GM18870 (cell line): ENCODE results near the gene TBC1D7.
"Not testable (repeated sequence)": the region's sequence is repeated elsewhere in the genome, so short reads cannot be mapped to it uniquely, and the experiment has no call there.

ENCODE experiments used
- ATAC-seq: cut with Tn5 transposase; IDR thresholded peaks from one replicate; pipeline ENCODE4 v1.9.1; 2021; ENCODE audit warnings: moderate library complexity; ENCODE audit not compliant: unreplicated experiment

The TBC1D7 gene

DNA sequence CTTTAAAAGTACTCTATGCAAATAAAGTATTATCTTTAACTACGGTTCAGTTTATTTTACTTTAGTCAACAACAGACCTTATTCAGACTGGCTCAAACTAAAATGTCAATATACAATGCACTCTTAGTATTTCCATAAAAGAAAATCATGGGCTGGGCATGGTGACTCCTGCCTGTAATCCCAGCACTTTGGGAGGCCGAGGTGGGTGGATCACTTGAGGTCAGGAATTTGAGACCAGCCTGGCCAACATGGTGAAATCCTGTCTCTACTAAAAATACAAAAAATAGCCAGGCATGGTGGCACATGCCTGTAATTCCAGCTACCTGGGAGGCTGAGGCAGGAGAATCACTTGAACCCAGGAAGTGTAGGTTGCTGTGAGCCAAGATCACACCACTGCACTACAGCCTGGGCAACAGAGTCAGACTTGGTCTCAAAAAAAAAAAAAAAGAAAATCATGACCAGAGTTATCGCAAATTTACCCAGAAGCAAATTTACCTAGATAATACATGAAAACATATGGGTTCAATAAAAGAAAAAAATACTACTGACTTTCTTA is 2.2 kb downstream of the TBC1D7 start:
- not testable (repeated sequence) for ATAC-seq

DNA sequence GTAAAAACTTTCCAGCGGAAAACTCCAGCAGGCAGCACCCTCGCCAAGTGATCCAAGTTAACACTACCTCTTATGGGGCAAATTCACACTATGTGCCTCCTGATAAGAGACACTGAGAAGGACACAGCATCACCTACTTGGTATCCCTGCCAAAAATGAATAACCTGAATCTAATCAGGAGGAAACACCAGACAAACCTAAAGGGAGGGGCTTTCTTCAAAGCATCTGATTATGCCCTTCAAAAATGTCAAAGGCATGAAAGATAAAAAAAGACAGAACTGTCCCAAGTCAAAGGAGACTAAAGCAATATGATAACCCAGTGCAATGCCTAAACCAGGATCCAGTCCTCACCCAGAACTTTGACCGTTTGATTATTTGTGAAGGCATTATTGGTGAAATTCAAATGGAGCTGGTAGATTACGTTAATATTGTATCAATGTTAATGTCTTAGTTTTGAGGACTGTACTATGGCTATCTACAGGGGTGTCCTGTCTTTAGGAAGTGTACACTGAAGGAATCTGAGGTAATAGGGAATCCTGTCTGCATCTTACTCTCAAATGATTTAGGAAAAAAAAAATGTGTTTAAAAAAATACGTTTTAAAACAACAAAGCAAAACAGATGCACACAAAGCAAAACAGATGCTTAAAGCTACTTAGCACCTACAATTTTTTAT is 8.3 kb downstream of the TBC1D7 start:
- ATAC-seq, result no peak

DNA sequence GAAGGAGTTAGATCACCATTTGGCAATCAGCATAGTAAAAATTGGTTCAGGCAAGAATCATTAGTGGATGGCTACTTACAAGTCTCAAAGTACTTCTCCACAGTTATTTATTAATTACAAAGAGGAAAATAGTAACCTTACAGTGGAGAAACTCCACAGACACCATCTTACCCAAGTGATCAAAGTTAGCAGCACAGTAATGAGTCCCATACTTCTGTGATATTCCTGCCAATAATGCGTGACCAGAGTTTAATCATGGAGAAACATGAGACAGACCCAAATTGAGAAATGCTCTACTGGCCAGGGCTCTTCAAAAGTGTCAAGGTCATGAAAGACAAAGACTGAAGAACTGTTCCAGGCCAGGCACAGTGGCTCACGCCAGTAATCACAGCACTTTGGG is 9.5 kb downstream of the TBC1D7 start:
- ATAC-seq, result no peak

DNA sequence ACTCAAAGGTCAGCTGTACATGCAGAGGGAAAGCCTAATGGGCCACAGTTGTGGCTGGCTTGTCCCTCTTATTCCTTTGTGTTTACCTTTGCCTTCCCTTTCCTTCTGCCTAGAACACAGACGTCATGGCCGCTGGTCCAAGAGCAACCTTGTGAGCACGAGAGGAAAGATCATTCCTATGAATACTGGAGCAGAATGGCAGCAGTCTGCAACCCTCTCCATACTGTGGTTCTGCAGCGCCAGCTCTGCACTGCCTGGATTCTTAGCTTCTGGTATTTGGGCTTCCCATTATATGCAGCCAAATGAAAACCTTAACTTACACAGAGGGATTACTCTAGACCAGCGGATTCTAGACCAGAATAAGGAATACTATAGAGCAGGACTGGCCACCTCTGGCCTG is 12.4 kb downstream of the TBC1D7 start:
- ATAC-seq, result no peak

DNA sequence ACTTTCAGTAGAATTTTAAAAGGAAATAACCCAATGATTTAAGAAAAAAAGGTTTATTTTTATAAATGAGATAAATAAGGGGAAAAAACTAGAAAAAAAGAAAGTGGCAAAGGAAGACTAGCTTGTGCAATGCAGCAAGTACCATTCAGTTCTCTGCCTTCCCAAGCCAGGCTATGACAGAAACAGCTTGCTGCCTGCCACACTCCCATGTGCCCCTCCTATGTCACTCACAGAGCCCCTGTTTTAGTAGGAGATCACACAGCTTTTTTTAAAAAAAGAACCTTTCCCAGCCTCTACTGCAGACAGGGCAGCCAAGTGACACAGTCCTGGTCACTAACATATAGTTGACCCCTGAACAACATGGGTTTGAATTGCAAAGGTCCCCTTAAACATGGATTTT is 13.5 kb downstream of the TBC1D7 start:
- ATAC-seq, result no peak

DNA sequence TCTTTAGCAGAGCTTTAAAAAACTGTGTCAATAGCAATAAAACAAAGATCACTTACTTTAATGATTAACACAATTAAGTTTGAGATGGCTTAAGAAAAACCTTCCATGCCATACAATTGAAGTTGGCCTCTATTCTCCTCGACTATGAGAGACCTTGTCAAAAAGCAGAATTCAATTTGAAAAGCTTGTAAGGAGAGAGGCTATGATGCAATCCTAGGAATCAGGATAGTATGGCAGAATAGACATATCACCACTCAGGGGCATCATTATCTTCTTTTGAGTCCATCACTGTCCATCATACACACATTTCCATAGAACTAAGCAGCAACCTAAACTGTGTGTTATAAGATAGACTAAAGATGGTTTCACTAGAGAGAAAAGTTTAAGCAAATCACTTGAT is 17.2 kb downstream of the TBC1D7 start:
- no peak for ATAC-seq

DNA sequence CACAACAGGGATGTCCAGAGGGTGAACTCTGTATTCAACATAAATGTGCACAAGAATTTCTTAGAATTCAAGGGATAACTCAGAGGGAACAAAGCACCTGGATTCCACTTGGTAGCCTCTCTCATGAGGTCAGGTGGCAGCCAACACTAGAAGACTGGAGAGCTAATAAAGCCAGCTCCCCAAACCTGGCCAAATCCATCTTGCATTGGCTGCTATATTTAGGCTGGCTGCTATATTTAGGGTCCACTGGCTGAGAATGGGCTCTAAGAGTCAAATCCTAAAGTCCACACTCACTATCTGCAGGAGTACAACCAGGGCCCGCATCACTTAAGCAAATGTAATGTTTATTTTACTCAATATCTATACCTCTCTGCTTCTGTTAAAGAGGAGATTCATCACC is 20.0 kb downstream of the TBC1D7 start:
- no peak for ATAC-seq

DNA sequence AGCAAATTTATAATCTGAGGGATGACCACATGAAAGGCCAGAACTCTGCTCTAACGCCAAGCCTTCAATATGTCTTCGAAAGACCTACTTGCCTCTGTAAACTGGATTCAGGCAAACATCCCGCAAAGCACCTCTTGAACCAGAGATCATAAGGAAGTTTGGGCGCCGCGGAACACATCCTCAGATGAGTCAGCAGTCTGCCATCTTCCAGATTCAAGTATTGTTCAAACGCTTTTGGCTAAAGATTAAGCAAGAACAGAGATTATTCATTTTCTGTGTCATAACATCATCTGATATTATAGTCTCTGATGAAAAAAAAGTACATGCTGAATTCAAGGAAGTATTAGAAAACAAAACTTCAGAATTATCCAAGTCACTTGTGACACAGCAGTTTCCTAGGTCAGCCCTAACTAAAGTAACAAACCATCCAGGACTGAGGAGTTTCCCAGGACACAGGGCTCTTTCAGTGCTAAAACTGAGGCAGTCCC is 20.8 kb downstream of the TBC1D7 start:
- no peak for ATAC-seq

DNA sequence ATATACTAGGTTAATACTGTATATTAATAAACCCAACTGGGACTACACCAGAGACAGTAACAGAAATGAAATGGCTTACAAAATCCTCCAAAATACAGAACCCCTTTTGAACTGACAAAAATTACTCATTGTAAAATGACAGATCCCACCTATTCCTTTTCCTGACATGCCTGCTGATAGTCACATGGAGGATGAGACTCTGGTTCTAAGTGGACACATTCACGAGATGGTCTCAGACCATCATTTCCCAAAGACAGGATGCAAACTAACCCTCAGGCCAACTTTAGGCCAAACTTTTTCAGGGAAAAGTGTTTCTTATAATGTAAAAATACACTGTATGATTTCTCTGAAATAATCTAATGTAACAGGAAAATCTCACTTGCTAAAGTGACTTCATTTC is 22.5 kb downstream of the TBC1D7 start:
- no peak for ATAC-seq

DNA sequence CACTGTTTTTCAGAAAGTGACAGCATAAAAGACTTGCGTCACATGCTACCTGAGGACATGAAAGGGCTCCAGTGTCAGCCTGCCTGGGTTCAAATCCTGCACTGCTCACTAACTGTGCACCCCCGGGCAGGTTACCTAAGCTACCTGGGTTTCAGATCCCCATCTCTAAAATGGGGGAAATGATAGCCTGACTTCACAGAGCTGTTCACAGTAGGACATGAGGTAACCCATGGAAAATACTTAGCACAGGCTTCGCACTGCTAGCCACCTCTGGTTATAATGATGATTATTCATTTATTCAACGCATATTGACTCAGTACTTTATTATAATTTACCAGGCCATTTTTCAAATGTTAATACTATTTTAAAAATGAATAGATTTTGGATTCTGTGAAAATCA is 23.0 kb downstream of the TBC1D7 start:
- no peak for ATAC-seq

DNA sequence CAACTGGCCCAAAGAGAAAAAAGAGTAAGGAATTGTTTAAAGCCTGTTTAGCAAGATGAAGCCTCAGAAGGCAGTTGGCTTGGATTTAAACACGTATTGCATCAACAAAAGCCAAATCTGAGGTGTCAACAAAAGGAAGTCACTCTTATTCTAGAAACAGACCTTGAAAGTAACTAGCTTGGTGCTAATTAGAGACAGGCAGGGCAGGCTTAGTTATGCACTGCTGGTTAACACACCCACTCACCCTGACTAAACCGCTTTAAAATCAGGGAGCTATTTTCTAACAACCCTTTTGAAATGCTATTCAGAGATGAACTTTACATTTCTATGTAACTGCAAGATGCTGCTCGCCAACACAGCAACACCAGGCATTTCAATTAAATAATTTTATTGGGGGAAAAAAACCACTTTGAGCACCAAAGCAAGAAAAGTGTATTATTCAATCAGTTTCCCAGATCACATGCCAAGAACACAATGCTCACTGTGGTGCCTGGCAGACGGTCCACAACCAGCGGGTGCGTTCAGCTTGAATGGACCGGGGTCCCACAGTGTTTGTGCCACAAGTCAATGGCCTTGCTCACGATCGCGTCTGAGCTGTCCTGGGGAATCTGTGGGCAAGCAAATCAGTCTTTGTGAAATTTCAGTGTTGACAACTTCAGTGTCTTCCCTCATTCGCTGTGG is 23.6 kb downstream of the TBC1D7 start:
- peak; percentile 34 for ATAC-seq

DNA sequence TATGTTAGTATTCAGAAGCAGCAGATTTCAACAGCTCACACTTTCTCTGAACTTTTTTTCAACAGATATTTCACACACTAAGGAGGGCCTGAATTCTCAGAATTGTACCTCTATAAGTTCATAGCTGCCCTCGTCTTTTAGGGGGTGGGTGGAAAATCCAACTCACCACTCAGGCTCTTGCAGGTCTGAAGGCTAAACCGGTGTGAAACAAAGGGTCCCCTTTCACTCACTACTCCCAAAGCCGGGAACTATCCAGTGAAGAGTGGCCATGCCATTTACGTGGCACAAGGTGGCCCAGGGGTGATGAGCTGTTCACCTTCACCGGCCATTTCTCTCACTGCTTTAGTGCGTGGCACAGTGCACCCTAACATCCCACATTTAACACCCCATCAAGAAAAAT is 24.2 kb downstream of the TBC1D7 start:
- ATAC-seq, result no peak

DNA sequence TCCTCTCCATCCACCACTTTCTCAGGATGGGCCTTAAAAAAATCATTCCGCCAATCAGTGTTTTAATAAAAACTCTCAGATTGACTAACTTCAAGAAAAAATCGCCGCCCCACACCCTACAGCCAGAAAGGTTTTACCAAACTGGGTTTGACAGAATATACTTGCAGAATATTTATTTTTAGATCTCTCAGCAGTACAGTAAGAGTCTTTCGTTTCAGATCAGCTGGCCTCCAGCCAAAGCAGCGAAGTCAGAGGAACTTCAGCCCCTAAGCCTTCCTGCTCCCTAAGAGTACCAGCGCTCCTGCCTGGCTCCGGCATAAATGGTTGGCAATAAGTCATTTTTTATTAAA is 24.7 kb downstream of the TBC1D7 start:
- ATAC-seq, result peak; percentile 43

DNA sequence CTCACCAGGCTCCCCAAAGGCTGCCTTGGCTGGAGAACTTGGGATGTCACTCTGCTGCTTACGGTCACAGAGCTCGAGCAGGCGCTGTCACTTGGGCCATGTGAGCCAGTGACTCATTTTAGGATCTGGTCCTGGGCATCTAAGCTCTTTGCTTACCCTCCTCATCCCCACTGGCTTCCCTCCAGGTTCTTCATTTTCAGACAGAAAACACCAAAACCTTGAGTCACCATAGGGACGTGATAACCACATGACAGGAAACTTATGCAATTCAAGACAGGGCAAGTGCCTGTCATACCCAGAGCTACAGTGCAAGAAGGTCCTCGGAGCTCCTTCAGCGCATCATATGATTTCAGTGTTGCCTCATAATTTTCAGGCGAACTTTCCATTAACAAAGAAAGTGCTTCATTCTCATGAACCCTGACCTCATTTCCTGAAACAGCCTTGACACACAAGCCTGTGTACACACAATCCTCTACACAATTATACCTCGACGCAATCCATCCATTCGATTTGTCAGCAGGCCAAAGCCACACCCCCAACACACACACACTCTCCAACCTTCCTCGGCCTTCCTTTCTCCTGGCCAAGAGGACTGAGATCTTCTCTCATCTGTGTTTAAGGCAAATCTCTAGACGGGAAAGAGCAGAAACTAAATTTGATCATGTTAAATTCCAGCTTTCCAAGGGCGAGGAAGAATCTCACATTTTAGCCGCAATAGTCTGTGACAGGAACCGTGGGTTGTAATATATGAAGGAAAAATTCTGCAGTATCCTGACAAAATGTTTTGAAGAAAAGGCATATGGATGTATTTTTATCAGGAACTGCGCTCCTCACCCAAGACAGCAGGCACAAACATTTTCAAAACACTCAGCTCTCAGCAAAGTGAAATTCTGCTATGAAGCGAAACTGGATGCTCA is 25.3 kb downstream of the TBC1D7 start:
- ATAC-seq, result peak; percentile 76

DNA sequence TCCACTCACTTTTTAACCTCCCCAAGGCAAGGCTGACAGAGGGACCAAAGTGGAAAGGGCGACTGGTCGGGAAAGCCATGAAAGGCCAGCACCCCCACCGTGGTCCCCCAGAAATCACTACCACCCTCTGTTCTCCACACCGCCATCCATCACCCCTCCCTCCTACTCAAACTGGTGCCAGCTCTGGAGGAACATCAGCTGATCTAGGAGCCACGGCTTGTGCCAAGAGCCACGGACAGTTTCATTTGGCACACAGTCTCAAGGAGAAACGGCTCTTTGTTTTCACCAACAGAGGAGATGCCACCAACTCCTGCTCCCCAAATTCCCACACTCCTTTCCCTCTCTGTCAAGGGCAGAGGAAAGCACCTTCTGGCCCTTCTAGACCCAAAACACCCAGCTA is 26.0 kb downstream of the TBC1D7 start:
- ATAC-seq, result no peak

DNA sequence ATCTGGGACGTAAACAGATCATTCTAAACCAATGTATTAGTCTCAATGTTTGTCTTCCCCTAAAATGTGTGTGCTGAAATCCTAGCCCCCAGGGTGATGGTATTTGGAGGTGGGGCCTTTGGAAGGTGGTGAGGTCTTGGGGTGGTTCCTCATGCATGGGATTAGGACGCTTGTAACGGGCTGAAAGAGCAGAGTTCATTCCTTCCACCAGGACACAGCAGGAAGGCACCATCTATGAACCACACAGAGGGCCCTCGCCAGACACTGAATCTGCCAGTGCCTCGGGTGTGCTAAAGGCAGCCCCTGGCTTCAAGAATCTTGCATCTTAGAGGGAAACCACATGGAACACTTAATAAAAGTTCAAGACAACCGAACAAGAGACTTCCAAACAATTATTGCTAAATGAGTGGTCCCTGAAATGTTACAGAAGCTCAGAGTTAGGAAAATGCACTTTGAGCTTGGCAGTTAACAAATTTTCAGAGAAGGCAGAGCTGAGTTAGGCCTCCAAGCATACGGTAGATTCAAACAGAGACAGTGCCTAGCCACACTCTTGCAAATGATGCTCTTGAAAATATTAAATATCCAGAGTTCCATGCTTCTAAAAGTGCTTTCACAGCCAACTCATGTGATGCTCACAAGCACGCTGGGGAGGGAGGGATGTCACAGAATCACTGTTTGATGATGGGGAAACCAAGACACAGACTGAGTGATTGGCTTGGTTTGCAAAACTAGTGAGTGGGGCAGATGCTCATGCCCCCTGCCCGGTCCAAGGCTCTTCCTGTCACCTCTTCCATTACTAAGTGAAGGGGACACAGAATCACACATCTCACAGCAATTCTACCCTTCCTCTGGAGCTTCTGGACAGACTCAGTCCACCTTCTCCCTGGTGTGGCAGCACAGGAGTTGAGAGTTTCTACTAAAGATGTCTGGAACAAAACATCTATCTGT is 27.4 kb downstream of the TBC1D7 start:
- ATAC-seq, result no peak

DNA sequence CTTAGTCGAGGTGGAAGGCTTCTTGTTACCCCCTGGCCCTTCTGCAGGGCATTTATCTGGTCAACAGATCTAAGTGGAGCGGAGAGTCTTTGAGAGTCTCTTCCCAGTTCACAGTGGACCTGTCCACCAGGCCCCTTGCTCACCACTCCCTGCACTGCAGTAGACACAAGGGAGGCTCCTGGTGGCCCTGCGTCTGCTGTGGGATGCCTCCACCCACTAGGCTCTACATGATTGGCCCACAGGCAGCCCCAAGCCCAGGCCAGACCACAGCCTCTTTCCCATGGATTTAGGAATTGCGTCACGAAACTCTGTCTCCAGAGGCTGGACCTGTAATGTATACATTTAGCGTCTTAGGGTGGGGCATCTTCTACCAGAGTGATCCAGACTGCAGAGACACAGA is 28.4 kb downstream of the TBC1D7 start:
- ATAC-seq, result no peak

DNA sequence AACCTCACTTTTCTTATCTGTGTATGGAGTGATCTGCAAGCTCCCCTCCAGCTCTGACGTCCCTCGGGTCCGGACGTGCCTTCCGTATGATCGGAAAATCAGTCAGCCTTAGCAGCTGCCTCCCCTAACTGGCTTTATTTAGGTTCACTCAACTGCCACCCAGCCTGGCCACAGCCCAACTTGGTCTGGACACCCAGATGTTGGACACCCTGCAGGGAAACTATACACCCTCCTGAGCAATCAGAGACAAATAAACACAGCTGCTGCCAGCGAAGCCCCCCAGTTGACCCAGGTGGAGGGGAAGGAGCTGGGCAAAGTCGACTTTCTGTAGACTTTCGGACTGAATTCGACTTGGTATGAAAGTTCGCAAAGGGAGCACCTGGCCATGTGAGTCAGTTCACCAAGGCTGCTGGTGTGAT is 28.9 kb downstream of the TBC1D7 start:
- ATAC-seq, result no peak

DNA sequence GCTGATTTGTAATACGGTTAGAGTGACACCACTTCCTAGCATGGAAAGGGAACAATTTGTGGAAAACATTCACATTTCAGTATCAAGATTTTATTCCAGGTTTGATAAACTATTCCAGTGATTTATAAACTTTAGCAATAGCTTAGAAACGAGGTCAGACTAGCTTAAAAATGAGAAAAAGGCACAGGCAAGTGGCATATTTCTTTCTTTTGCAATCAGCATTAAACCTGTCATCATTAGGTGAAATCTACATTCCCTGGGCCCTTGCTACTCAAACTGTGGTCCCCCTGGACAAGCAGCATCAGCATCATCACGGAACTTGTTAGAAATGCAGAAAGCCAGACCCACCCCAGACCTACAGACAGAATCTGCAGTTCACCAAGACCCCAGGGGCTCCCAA is 29.9 kb downstream of the TBC1D7 start:
- no peak for ATAC-seq

DNA sequence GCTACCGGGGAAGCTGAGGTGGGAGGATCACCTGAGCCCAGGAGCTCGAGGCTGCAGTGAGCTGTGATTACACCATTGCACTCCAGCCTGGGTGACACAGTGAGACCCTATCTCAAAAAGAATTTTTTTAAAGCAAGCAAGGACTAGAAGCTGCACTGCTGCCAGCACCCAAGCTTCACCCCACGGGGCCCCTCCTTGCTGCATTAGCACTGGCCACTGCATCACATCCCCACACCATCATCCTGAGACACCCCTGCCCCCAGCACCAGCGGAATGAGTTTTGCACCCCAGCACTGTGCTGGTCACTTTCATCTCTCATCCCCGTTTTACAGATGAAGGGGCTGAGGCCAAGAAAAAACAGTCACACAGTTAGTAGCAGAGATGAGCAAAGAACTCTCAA is 30.9 kb downstream of the TBC1D7 start:
- ATAC-seq, result no peak
